Chondrocyte (in vitro differentiated cells): Measurements from ENCODE around the gene EFHD2. TPM values are rescaled to one million over a fixed set of nuclear protein-coding genes. Genes with fewer than 3 reads are reported as not detected.

ENCODE experiments used
- DNase-seq: peaks from one replicate; pipeline ENCODE4 v3.0.0; 2021; ENCODE audit warnings: mixed read lengths, low spot score
- H3K27ac Mint-ChIP-seq: one replicate; pipeline ENCODE4 v1.8.0; 2021; ENCODE audit warnings: mild to moderate bottlenecking, moderate library complexity, mixed read lengths; ENCODE audit not compliant: unreplicated experiment
- H3K27me3 Mint-ChIP-seq: 2 replicates; pipeline ENCODE4 v1.8.0; 2021; ENCODE audit warnings: low read depth, mixed read lengths
- H3K36me3 Mint-ChIP-seq: 2 replicates; pipeline ENCODE4 v1.8.0; 2021; ENCODE audit warnings: low read depth, mixed read lengths
- H3K4me1 Mint-ChIP-seq: 2 replicates; pipeline ENCODE4 v1.8.0; 2021; ENCODE audit warnings: low read depth, mild to moderate bottlenecking, mixed read lengths
- H3K4me3 Mint-ChIP-seq: one replicate; pipeline ENCODE4 v1.8.0; 2021; ENCODE audit warnings: mild to moderate bottlenecking, moderate library complexity, mixed read lengths; ENCODE audit not compliant: unreplicated experiment
- H3K9me3 Mint-ChIP-seq: 2 replicates; pipeline ENCODE4 v1.8.0; 2021; ENCODE audit warnings: low read depth, mixed read lengths
- total RNA-seq: library from RNA; stranded (reverse); gene quantifications from 3 replicates; pipeline ENCODE4 v1.2.1, GENCODE V29; 2021
- TF ChIP-seq, protein P1 (sequence below): fragments of 200-600 bp; sonication (generic); IDR thresholded peaks from 2 replicates; pipeline ENCODE4 v1.5.0; 2021; ENCODE audit warnings: antibody characterized with exemption, mild to moderate bottlenecking, moderate library complexity

The EFHD2 gene
- total RNA-seq, 1 donor from 2014 or later: 7.9 TPM

DNA sequence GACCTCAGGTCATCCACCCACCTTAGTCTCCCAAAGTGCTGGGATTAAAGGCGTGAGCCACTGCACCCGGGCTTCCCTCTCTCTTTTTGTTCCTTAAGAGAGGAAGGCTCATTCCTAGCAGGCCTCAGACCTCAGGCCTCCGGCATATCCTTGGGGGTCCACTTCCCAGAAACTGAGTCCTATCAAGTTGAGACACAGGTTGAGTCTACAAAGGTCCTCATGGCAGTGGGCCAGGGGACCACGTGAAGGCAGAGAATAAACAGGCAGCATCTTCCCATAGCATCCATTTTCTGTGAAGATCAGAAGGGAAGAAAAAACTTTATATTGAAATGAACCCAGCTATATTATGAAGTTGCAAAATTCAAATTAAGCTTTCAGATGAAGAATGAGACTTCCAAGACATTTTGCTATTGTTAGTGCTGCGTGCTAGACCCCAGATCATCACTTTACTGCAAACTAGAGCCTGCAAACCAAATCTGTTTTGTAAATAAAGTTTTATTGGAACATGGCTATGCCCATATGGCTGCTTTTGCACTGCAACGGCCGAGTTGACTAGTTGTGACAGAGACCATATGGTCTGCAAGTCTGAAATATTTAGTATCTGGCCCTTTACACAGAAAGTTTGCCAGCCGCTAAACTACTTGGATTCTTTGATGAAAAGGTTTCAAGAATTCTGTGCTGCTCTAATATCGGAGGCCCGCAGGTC is 43.3 kb downstream of the EFHD2 start:
- peaks cover 13% of the 10 kb centered on the region for H3K4me1 Mint-ChIP-seq
- no peak overlapping the region for H3K4me3 Mint-ChIP-seq
- no peak overlapping the region for H3K27ac Mint-ChIP-seq
- no peaks in the 10 kb centered on the region for H3K36me3 Mint-ChIP-seq
- H3K9me3 Mint-ChIP-seq: peaks cover 5% of the 10 kb centered on the region
- TF ChIP-seq, protein P1, sequence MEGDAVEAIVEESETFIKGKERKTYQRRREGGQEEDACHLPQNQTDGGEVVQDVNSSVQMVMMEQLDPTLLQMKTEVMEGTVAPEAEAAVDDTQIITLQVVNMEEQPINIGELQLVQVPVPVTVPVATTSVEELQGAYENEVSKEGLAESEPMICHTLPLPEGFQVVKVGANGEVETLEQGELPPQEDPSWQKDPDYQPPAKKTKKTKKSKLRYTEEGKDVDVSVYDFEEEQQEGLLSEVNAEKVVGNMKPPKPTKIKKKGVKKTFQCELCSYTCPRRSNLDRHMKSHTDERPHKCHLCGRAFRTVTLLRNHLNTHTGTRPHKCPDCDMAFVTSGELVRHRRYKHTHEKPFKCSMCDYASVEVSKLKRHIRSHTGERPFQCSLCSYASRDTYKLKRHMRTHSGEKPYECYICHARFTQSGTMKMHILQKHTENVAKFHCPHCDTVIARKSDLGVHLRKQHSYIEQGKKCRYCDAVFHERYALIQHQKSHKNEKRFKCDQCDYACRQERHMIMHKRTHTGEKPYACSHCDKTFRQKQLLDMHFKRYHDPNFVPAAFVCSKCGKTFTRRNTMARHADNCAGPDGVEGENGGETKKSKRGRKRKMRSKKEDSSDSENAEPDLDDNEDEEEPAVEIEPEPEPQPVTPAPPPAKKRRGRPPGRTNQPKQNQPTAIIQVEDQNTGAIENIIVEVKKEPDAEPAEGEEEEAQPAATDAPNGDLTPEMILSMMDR: no peak
- no peaks in the 10 kb centered on the region for H3K27me3 Mint-ChIP-seq
- no peak for DNase-seq

DNA sequence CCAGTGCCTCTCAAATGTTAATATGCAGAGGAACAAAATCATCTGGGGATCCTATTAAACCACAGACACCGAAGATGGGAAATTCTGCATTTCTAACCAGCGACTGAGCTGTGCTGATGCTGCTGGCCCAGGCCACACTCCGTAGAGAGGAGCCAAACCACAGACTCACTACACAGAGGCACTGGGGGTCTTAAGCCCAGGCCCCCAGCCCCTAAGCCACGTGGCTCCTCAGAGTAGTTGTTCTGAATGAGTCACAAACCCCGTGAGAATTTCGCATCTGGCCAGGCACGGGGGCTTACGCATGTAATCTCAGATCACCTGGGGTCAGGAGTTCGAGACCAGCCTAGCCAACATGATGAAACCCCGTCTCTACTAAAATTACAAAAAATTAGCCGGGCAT is 44.0 kb downstream of the EFHD2 start:
- DNase-seq: no peak
- Mint-ChIP-seq H3K4me3 (no peak overlapping the region), H3K27ac (peak overlapping the region; percentile 65), H3K36me3 (no peaks in the 10 kb centered on the region), H3K9me3 (peaks cover 5% of the 10 kb centered on the region), H3K4me1 (peaks cover 13% of the 10 kb centered on the region), H3K27me3 (no peaks in the 10 kb centered on the region)
- TF ChIP-seq, protein P1: no peak

DNA sequence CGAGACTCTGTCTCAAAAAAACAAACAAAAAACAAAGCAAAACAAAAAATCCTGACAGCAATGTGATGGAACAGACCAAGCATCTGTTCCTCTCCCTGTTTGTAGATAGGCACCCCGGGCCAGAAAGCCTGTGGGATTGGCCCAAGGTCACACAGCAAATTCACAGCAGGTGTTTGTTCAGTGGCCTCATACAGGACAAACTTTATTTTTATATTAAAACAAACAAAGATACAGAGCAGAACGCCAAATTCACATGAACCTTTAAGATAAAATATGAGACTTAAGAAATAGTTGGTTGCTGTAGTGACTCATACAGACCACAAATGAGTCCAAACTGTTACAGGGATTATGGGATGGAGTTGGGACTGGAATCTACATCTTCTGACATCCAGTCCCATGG is 44.6 kb downstream of the EFHD2 start:
- H3K9me3 Mint-ChIP-seq: peaks cover 5% of the 10 kb centered on the region
- DNase-seq: no peak
- H3K27ac Mint-ChIP-seq: peak overlapping the region; percentile 65
- no peaks in the 10 kb centered on the region for H3K27me3 Mint-ChIP-seq
- H3K4me3 Mint-ChIP-seq: no peak overlapping the region
- TF ChIP-seq, protein P1: no peak
- H3K36me3 Mint-ChIP-seq: no peaks in the 10 kb centered on the region
- peaks cover 13% of the 10 kb centered on the region for H3K4me1 Mint-ChIP-seq

DNA sequence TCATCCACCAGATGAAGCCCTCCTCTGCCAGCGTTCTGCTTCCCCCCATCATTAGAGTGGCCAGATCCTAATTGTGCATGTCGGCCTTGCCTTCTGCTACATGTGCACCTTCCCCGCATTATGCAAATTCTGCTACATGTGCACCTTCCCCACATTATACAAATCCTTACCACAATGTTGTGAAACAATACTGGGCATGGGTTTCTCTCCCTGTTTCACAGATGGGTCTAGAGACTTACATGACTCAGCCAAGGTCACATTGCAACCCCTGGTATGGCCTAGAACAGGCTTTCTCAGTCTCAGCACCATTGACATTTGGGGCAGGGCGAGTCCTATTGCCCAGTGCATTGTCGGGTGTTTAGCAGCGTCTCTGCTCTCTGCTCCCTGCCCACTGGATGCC is 45.8 kb downstream of the EFHD2 start:
- Mint-ChIP-seq H3K4me3 (no peak overlapping the region), H3K9me3 (peaks cover 5% of the 10 kb centered on the region), H3K36me3 (no peaks in the 10 kb centered on the region), H3K27ac (no peak overlapping the region), H3K4me1 (peaks cover 22% of the 10 kb centered on the region), H3K27me3 (no peaks in the 10 kb centered on the region)
- no peak for DNase-seq
- TF ChIP-seq, protein P1: no peak

DNA sequence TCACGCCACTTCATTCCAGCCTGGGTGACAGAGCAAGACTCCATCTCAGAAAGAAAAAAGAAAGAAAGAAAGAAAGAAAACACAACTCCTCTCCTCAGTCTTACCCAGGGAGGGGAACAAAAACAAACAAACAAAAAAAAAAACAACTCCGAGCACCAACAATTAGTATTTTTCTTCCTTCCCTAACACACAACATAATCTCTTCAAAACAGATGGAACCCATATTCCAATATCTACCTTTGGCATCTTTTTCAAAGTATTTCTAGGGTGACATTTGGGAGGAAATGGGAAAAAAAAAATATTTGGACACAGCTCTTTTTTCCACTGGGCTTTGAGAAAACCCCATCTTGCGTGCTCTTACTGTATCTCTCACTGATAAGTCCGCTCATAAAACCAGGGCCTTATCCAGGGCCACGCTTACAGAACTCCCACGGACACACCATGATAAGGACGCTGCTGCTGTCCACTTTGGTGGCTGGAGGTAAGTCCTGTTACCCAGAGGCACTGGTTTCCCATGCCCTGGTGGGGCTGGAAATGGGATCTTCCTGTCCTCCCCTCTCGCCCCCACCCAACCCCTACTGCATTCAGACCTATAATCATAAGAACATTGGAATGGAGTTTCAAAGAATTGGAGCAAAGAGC is 46.7 kb downstream of the EFHD2 start, which contains the start of gene CELA2A:
Gene CELA2A, plus strand, starts transcription at position 420 of the 642 bp plus-strand sequence. Its CDS starts 22 bp downstream, at position 442.
- Mint-ChIP-seq H3K9me3 (no peaks in the 10 kb centered on the region), H3K27me3 (no peaks in the 10 kb centered on the region), H3K4me1 (peaks cover 22% of the 10 kb centered on the region), H3K4me3 (no peak within 1 kb of the TSS), H3K27ac (no peak within 1 kb of the TSS), H3K36me3 (no peaks in the 10 kb centered on the region)
- DNase-seq: no peak
- TF ChIP-seq, protein P1: no peak
